ENCODE results near the gene COPS9.

COPS9 gene

DNA sequence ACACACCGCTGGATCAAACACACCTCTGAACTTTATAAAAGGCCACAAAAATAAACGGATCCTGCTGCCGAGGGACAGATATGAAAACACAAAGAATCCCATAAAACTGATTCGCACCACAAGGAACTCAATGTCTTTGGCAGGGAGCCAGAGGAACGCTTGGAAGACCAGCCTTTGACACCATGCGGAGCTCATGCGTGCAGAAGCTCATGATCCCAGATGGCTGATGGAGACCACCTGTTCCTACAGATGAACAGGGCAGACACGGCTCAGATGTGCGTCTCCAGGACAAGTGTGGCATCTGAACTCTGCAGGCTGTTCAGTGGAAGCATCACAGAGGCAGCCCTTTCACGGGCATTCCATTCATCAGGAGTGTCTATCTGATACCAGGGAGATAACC is 24.9 kb downstream of the COPS9 start:
- DNase-seq (ENCODE audit: low spot score): no peak

DNA sequence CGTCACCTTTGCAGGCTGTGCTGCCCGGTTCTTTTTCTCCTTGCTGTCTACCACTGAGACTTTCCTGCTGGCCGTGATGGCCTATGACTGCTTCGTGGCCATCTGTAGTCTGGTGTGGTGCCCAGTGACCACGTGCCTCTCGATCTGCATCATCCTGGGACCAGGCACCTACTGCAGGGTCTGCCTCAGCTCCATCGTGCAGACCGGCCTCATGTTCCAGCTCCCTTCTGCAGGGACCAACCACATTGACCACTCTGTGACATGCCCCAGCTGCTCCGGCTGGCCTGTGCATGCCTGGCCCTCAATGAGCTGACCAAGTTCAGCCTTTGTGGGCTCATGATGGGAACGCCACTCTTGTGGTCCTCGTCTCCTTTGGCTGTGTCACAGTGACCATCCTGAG is 26.7 kb downstream of the COPS9 start:
- DNase-seq (ENCODE audit: low spot score): no peak

DNA sequence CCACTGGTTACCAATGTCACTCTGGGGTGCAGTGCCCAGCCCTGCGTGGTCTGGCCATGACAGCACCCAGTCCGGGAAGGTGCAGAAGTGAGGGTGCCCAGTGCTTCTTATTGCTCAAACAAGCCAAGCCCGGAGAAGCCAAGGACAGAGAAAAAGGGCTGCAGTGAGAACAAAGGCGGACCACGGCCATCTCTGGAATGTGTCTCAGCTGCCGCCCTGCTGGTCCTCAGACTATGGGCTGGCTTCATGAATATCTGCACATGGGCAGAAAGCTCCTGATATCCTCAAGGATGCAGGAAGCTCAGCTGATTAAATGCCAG is 28.7 kb downstream of the COPS9 start:
- no peak for DNase-seq (ENCODE audit: low spot score)

DNA sequence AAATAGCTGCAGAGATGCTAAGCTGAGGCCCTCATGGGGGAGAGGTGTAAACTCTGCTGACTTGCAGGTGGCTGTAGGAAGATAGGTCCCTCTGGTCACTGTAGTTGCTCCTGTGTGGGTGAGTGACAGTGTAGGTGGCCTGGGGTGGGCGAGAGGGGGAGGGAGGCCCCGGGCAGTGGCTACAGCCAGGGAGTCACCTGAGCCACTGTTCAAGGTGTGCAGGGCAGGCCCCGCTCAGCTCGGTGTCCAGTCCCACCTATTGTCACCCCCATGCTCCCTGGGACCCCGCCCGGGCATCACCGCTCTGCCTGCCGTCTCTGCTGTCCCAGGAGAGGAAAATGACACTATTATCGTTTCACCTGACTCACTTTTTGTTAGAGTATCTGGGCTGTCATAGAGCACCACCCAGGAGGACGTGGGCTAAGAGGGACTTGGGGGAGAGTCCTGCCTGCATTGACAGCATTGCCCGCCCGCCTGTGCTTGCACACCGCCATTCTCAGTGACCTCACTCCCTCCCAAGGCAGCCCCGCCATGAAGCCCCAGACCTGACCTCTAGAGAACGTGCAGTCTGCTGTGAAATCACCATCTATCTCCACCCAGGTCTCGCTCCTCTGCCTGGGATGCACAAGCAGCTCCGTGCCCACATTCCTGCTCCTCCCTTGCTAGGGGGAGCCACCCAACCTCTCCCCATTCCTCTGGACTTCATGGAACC is 29.2 kb downstream of the COPS9 start:
- DNase-seq (ENCODE audit: low spot score): no peak

DNA sequence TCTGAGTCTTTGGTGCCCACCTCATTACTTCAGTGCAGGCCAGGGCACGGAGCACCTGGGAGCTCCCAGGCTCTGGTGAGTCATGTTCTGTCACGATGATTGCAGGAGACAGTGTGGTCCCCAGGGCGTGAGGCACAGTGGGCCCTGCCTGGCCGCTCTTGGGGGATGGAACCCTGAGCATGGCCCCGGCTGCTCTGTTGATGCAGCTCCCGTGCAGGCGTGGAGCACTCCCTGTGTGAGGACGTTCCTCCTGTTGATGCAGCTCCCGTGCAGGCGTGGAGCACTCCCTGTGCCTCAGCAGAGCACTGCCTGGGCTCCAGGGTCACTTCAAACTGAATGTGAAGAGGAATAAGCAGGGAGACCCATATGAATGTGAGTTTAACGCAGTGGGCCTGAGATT is 30.1 kb downstream of the COPS9 start:
- no peak for DNase-seq (ENCODE audit: low spot score)

DNA sequence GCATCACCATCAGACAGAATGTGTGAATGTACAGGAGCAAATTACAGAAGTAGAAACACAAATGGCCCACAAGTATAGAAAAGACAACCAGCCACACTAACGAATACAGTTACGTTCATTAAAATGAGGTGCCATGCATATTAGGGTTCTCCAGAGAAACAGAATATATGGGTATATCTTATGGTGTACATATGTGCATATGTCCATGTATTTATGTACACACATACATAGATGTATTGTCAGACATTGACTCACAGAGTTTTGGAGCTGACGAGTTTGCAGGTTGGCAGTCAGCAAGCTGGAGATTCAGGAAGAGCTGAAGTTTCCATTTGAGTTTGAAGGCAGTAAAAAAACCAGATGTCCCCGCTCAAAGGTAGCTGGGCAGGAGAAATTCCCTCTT is 33.0 kb downstream of the COPS9 start:
- DNase-seq (ENCODE audit: low spot score): no peak

DNA sequence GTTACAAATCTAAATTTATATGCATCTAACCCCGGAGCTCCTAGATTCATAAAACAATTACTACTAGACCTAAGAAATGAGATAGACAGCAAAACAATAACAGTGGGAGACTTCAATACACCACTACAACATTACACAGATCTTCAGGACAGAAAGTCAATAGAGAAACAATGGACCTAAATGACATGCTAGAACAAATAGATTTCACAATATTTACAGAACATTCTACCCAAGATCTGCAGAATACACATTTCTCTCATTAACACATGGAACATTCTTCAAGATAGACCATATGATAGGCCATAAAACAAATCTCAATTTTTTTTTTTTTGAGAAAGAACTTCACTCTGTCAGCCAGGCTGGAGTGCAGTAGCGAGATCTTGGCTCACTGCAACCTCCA is 37.8 kb downstream of the COPS9 start:
- DNase-seq (ENCODE audit: low spot score): no peak

DNA sequence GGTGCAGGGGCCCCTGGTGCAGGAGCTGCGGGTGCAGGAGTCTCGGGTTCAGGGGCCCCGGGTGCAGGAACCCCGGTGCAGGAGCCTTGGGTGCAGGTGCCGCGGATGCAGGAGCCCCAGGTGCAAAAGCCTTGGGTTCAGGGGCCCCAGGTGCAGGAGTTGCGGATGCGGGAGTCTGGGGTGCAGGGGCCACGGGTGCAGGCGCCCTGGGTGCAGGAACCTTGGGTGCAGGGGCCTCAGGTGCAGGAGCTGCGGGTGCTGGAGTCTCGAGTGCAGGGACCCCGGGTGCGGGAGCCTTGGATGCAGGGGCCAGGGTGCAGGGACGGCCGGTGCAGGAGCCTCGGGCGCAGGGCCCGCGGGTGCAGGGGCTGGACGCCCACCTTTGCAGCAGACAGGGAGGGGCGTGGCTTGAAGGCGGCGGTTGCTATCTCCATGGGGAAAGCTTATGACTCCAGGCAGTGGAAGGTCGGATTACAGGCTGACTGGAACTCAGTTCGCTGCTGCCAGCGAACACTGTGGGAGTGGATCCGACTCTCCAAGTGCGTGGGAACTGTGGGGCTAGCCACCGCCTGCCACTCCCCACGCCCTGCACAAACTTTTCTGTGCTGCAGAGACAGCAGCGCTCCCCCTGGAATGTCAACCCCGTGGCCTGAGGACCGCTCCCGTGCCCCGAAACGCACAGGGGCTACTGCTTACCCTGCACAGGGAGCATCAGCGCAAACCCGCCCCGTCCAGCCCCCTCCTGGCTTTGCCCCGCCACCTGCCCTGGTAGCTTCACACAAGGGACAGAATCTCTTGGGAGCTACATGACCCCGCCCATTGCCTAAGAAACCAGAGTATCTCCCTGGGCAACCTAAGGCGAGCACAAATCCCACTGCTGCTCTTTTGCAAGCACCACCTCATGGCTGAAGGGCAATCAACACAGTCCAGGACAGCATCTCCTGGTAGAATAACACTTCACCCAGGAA is 40.3 kb downstream of the COPS9 start:
- DNase-seq (ENCODE audit: low spot score): no peak

DNA sequence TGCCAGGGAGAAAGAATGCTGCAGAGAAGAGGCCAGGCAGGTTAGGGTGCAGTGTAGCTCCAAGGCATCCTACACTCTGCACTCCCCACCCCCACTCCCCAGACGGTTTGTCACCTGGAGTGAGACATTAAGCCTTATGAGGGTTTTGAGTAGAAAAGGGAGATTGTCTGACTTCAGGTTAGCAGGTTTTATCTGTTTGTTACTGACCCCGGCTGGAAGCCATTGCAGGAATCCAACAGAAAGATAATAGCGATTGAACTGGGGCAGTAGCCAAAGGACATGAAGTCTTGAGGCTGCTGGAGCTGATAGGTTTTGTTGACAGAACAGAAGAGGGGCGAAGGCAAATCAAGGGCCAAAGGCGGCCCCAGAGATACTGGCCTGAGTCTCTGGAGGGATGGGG is 46.8 kb downstream of the COPS9 start:
- DNase-seq (ENCODE audit: low spot score): no peak

DNA sequence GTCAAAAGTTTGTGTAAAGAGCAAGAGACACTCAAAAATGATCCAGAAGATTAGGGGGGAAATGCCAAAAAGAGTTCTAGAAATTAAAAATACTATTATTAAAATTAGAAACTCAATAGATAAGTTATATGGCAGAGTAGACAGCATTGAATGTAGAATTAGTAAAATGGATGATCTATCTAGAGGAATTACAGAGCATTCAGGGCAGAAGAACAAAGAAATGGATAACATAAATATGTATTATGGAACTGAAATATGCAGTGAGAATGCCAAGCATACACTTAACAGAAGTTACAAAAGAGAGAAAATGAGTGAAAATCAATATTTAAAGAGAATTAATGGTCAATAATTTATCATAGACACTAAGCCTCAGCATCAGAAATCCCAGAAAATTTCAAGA is 49.5 kb downstream of the COPS9 start:
- no peak for DNase-seq (ENCODE audit: low spot score)

All from HuH-7.5 (cell line).